ENCODE data around the gene ARID3A. TPM values are rescaled to one million over a fixed set of nuclear protein-coding genes. Genes with fewer than 3 reads are reported as not detected.
A peak's percentile ranks its signal among the peaks of the same experiment; 100 is the strongest.

The ARID3A gene
- total and polyA plus RNA-seq, 2 of the 13 experiments (the other 11 are each of a cell fraction or from before 2014, with no cell fraction given): 71.3 to 77.9 TPM

GRCh38 chr19:943551-944170 is 17.8 kb downstream of the ARID3A start (continued):
- no peak for TF ChIP-seq ZNF138 (CRISPR knock-in tag; IDR thresholded peaks at IDR 0.05; ENCODE audit: low read depth)
- TF ChIP-seq KAT8 (CRISPR knock-in tag; IDR thresholded peaks at IDR 0.05): no peak
- no peak for TF ChIP-seq ZNF556 (CRISPR knock-in tag; IDR thresholded peaks at IDR 0.05; ENCODE audit: borderline replicate concordance)
- TF ChIP-seq AGO2 (optimal IDR thresholded peaks at IDR 0.05; ENCODE audit: low read depth, low read length): peak; percentile 10
- no peak for TF ChIP-seq LBX2 (CRISPR knock-in tag; IDR thresholded peaks at IDR 0.05; ENCODE audit: borderline replicate concordance)
- no peak for TF ChIP-seq HNRNPLL (IDR thresholded peaks at IDR 0.05; ENCODE audit: low read depth, low read length, poor library complexity, severe bottlenecking)
- TF ChIP-seq MIER2 (CRISPR knock-in tag; IDR thresholded peaks at IDR 0.05): no peak
- TF ChIP-seq EEA1 (CRISPR knock-in tag; IDR thresholded peaks at IDR 0.05; ENCODE audit: borderline replicate concordance): no peak
- TF ChIP-seq, protein P1, sequence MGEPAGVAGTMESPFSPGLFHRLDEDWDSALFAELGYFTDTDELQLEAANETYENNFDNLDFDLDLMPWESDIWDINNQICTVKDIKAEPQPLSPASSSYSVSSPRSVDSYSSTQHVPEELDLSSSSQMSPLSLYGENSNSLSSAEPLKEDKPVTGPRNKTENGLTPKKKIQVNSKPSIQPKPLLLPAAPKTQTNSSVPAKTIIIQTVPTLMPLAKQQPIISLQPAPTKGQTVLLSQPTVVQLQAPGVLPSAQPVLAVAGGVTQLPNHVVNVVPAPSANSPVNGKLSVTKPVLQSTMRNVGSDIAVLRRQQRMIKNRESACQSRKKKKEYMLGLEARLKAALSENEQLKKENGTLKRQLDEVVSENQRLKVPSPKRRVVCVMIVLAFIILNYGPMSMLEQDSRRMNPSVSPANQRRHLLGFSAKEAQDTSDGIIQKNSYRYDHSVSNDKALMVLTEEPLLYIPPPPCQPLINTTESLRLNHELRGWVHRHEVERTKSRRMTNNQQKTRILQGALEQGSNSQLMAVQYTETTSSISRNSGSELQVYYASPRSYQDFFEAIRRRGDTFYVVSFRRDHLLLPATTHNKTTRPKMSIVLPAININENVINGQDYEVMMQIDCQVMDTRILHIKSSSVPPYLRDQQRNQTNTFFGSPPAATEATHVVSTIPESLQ (CRISPR knock-in tag; conservative IDR thresholded peaks at IDR 0.05): no peak
- no peak for TF ChIP-seq SMARCE1 (IDR thresholded peaks at IDR 0.05; ENCODE audit: borderline replicate concordance)
- no peak for TF ChIP-seq CBX1 (IDR thresholded peaks at IDR 0.05; ENCODE audit: low read depth)
- no peak for TF ChIP-seq ZBTB39 (CRISPR knock-in tag; IDR thresholded peaks at IDR 0.05)
- TF ChIP-seq LCORL (IDR thresholded peaks at IDR 0.05): no peak
- TF ChIP-seq LCORL (CRISPR knock-in tag; IDR thresholded peaks at IDR 0.05): no peak
- no peak for TF ChIP-seq CHCHD3 (CRISPR knock-in tag; IDR thresholded peaks at IDR 0.05)
- TF ChIP-seq, protein P2, sequence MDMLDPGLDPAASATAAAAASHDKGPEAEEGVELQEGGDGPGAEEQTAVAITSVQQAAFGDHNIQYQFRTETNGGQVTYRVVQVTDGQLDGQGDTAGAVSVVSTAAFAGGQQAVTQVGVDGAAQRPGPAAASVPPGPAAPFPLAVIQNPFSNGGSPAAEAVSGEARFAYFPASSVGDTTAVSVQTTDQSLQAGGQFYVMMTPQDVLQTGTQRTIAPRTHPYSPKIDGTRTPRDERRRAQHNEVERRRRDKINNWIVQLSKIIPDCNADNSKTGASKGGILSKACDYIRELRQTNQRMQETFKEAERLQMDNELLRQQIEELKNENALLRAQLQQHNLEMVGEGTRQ (IDR thresholded peaks at IDR 0.05; ENCODE audit: low read depth, low read length): no peak
- TF ChIP-seq, protein P2 (CRISPR knock-in tag; IDR thresholded peaks at IDR 0.05; ENCODE audit: borderline replicate concordance): no peak
- TF ChIP-seq IRX3 (CRISPR knock-in tag; IDR thresholded peaks at IDR 0.05; ENCODE audit: borderline replicate concordance, low read depth): no peak
- no peak for TF ChIP-seq THAP8 (CRISPR knock-in tag; IDR thresholded peaks at IDR 0.05; ENCODE audit: borderline replicate concordance)
- no peak for TF ChIP-seq ZNF619 (CRISPR knock-in tag; IDR thresholded peaks at IDR 0.05)
- TF ChIP-seq ZNF781 (CRISPR knock-in tag; IDR thresholded peaks at IDR 0.05; ENCODE audit: borderline replicate concordance, not compliant biosample characterization): no peak
- TF ChIP-seq, protein P3, sequence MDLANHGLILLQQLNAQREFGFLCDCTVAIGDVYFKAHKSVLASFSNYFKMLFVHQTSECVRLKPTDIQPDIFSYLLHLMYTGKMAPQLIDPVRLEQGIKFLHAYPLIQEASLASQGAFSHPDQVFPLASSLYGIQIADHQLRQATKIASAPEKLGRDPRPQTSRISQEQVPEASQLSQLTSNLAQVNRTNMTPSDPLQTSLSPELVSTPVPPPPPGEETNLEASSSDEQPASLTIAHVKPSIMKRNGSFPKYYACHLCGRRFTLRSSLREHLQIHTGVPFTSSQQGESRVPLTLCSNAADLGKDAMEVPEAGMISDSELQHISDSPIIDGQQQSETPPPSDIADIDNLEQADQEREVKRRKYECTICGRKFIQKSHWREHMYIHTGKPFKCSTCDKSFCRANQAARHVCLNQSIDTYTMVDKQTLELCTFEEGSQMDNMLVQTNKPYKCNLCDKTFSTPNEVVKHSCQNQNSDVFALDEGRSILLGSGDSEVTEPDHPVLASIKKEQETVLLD (CRISPR knock-in tag; IDR thresholded peaks at IDR 0.05; ENCODE audit: low read depth): no peak

Measured in HepG2 (cell line).